GM21529 (cell line): ENCODE data around the gene PRAC1.
"Not testable (repeated sequence)": the region's sequence is repeated elsewhere in the genome, so short reads cannot be mapped to it uniquely, and the experiment has no call there.

ENCODE experiments used
- ATAC-seq: cut with Tn5 transposase; IDR thresholded peaks from one replicate; pipeline ENCODE4 v1.9.1; 2021; ENCODE audit not compliant: unreplicated experiment

PRAC1 gene

GRCh38 chr17:48727415-48728175 lies 5.3 kb upstream of the PRAC1 start:
- no peak for ATAC-seq

- no peak for ATAC-seq
Measured at GRCh38 chr17:48726916-48727286, 4.6 kb upstream of the PRAC1 start.

- ATAC-seq: no peak
Measured at GRCh38 chr17:48726114-48726915, 4.0 kb upstream of the PRAC1 start.

- no peak for ATAC-seq
Measured at GRCh38 chr17:48725288-48726064, 3.2 kb upstream of the PRAC1 start.

DNA sequence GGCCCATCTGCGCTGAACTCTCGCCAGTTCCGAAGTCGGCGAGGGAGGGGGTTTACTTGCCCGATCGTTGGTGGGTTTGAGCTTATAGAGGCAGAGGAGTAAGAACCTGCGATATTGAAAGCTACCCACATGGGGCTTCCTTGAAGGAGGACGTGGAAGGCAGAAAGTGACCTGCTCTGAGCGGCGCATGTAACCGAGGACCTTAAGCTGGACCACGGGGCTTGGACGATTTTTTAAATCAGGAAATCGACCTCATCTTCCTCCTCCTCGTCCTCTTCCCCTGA lies 2.6 kb upstream of the PRAC1 start:
- no peak for ATAC-seq

- no peak for ATAC-seq
Measured at GRCh38 chr17:48724251-48725003, 2.1 kb upstream of the PRAC1 start.

DNA sequence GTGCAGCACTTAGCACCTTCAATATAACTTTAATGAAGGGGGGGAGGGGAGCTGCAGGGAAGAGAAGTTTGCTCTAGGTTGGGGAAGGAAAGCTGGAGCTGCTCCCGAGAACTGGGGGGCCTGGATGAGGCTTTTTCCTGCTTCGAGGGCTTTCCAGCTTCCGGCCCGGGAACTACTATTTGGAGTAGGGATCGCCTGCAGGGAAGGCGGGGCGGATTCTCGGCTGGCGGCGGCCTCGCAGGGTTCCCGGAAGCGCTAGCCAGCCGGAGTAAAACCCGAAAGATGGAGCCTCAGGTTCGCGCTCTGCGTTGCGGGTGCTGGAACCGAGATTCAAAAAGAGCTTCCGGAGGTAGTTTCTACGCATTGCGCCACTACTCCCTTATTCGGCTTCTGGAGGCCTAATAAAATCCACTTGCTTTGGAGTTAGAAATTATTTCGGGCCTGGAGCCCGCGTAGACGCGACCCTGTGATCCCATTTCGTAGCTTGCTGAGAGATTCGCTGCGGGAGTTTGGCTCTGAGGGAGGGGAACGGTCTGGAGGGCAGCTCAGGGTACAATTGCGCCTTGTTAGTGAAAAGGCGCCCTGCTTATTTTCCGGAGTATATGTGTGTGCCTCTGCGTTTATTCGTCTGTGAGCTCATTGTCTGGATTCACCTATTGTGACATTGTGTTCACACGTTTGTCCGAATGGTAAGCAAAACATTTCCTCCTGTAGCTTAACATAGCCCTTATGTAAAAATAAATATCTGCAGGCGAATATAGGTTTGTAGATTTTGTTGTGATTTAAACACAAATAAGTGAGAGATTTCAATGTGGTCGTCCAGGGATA lies 1.3 kb upstream of the PRAC1 start:
- ATAC-seq: no peak

DNA sequence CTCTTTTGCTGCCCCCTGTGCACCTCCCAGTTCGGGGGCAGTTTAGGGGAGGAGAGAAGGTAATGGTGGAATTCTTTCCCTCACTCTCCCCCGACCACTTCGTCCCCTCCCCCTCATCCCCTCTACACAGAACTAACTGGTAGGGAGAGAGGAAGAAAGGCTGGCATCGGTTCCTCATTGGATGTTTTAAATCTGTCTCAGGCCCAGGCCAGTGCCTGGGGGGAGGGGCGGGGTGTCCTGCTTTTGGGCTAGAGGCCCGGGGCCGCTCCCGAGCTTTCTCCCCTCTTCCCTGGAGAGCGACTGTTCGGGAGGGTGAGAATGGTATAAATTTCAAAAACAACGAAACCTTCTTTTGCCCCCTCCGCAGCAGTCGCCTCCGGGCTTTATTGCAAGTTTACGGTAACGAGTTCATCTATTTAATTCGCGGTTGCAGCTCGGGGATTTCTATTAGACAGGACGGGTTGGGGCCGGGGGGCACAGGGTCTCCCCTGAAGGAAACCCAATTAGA lies 651 bp upstream of the PRAC1 start, which contains the start of gene PRAC2:
Gene PRAC2, plus strand, starts transcription at position 271 of the 508 bp plus-strand sequence. CDS start 1,226 bp downstream, outside the sequence.
- ATAC-seq: no peak

GRCh38 chr17:48721009-48721402 lies 1.3 kb downstream of the PRAC1 start:
- no peak for ATAC-seq

DNA sequence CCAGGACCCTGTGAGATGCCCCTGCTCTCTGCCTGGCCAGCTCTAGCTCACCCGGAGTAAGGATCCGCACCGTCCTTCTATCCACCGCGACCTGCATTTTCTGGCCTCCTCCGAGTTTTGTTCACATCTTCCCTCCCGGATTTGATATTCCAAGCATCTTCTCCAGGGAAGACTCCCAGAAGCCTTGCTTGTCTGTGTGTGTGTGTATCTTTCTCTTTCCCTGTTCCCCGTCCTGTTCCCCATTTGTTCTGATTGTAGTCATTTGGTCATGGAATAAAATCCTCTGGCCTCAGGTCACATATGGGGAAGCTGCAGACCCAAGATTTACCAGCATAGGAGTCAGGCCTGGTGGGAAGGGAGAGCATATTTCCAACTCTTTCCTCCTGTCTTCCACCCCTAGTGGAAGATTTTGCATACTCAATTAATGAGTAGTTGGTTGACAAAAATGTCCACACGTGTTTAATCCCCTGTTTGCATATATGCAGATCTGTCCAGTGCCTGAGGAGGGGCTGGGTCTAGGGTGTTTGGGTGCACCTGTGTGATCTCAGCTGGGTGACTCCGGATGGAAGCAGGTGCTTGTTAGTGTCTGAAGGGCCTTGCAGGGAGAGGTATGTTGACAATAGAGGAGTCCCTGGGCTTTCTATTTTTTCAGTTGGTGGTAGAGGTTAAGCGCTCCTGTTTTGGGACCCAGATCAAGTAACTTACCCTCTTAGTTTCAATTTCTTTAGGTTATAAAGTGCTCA lies 1.9 kb downstream of the PRAC1 start:
- ATAC-seq: no peak

- no peak for ATAC-seq
Measured at GRCh38 chr17:48719642-48720265, 2.6 kb downstream of the PRAC1 start.

- ATAC-seq: no peak
Measured at GRCh38 chr17:48718761-48719641, 3.3 kb downstream of the PRAC1 start.

DNA sequence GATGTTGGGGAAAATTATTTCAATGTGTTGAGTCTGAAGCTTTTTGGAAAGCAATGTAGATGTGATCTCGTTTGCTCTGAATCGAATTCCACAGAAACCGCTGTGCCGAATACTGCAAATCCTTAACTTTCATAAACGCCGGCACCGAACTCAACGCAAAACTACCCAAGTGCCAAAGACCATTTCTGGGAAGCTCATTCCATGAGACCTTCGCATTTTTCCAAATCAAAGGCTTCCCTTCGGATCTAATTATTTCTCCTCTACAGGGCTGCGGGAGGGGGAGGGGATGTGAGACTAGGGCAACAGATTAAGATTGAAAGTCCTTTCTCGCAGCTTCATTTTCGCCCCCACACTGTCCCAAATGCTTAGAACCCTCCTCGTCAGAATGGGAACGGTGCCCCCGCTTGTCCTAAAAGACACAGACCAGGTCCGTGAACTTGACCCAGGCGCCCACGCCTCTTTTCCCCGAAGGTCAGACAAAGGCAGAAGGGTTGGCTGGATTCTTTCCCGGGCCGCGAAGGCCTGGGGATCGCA lies 4.0 kb downstream of the PRAC1 start:
- ATAC-seq: no peak

DNA sequence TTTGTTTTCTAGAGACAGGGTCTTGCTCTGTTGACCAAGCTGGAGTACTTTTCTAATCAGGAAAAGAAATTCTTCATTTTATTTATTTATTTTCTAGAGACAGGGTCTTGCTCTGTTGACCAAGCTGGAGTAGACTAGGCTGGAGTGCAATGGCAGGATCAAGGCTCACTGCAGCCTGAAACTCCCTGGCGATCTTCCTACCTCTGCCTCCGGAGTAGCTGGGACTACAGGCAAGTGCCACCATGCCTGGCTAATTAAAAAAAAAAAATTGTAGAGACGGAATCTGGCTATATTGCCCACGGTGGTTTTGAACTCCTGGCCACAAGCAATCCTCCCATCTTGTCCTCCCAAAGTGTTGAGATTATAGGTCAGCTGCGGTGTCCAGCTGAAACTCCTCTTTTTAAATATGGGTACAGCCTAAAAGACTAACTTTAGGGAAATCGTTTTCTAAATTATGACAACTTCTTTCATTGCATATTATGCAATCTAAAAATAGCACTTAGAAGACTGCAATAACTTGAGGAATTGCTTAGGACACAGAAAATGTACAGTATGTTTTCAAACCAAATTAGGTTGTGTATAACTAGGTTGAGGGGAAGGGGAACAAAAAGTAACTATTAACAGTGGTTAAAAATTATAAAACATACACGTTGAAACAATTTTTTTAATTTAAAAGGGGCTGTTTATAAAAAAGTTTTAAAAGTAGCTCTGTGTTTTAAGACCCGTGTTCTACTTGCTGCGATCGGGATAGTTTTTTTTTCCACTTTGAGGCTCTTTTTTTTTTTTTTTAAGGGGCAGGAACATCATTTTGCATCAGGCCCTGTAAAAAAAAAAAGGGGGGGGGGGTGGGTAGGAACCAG lies 4.7 kb downstream of the PRAC1 start:
- ATAC-seq: no peak

GRCh38 chr17:48716549-48716948 lies 5.8 kb downstream of the PRAC1 start:
- not testable (repeated sequence) for ATAC-seq

DNA sequence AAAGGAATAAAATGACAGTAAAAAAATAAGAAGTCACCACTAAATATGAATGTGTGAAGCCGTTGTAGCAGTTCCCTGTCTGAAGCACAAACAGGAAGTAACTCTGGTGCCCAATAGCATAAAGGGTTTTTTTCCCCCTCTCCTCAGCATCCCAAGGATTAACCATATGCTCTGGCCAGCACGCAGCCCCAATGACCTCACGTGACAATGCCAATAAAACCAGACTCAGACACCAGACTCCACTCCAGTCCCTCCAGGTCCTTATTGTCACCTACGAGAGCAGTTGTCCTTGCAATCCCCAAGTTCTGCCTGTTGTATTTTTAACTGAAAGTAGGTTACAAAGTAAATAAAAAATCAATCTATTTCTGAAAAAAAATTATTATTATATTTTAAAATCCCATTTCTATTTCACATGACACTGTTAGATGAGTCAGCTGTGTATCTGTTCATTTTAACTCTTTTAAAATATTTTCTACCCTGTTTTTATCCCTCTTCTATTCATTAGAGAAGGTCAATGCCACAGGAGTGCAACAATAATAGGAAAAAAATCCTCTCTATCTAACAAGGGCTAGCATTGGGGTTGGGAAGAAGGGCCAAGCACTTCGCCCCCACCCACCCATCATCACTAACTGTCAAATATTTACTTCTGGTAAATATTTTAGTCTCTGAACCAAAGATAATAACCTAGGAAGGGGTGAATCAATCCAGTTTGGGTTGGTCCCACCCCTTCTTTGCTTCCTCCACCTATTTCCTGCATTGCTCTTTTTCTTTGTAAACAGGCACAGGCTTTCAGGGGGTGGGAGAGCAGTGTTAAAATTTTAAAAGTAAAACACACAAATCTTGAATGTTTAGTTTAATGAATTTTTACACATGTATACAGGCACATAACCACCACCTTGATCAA lies 6.6 kb downstream of the PRAC1 start:
- ATAC-seq: no peak
